ENCODE measurements around the gene JAG1.
A peak's percentile ranks its signal among the peaks of the same experiment; 100 is the strongest.

The JAG1 gene

GRCh38 chr20:10649080-10649796 is 24.6 kb downstream of the JAG1 start:
- Histone ChIP-seq H3K4me2 (ENCODE audit: low read length) (peak overlapping the region; percentile 19), H3K4me1 (ENCODE audit: control insufficient read depth, insufficient read depth, low read length) (peaks cover 49% of the 10 kb centered on the region), H3K27me3 (ENCODE audit: control insufficient read depth, insufficient read depth, low read length) (no peaks in the 10 kb centered on the region), H3K36me3 (ENCODE audit: insufficient read depth, low read length) (peaks cover 72% of the 10 kb centered on the region), H3K4me3 (ENCODE audit: low read length) (no peak overlapping the region), H3K9me3 (replicated peaks; ENCODE audit: low read length) (no peaks in the 10 kb centered on the region), H3K9ac (ENCODE audit: low read depth, low read length) (peak overlapping the region; percentile 49)

DNA sequence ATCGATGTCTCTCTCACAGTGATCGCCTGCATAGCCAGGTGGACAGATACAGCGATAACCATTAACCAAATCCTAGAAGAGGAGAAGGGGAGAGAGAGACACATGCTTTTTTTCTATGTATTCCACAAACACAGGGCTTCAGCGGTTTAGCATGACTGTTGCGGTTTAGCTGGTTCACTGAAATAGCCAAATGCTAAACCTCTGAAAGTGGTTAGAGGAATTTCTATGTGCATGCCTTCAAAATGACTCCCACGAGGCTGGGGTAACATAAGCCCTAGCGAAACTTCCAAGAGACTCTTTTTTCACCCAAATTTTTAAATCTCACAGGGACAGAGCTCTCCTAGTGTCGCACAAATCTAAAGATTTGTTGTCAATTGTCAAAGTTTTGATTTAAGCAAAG is 25.1 kb downstream of the JAG1 start:
- peaks cover 78% of the 10 kb centered on the region for H3K36me3 ChIP-seq (ENCODE audit: insufficient read depth, low read length)
- peaks cover 44% of the 10 kb centered on the region for H3K4me1 ChIP-seq (ENCODE audit: control insufficient read depth, insufficient read depth, low read length)
- no peak overlapping the region for H3K4me3 ChIP-seq (ENCODE audit: low read length)
- peak overlapping the region; percentile 49 for H3K9ac ChIP-seq (ENCODE audit: low read depth, low read length)
- H3K27me3 ChIP-seq (ENCODE audit: control insufficient read depth, insufficient read depth, low read length) = no peaks in the 10 kb centered on the region
- H3K4me2 ChIP-seq (ENCODE audit: low read length) = peak overlapping the region; percentile 19
- no peaks in the 10 kb centered on the region for H3K9me3 ChIP-seq (replicated peaks; ENCODE audit: low read length)

- H3K9ac ChIP-seq (ENCODE audit: low read depth, low read length) = no peak overlapping the region
- H3K9me3 ChIP-seq (replicated peaks; ENCODE audit: low read length) = no peaks in the 10 kb centered on the region
- H3K4me2 ChIP-seq (ENCODE audit: low read length) = no peak overlapping the region
- no peak overlapping the region for H3K4me3 ChIP-seq (ENCODE audit: low read length)
- no peaks in the 10 kb centered on the region for H3K27me3 ChIP-seq (ENCODE audit: control insufficient read depth, insufficient read depth, low read length)
- H3K4me1 ChIP-seq (ENCODE audit: control insufficient read depth, insufficient read depth, low read length) = peaks cover 42% of the 10 kb centered on the region
- H3K36me3 ChIP-seq (ENCODE audit: insufficient read depth, low read length) = peaks cover 85% of the 10 kb centered on the region
These were observed 25.9 kb downstream of the JAG1 start for GRCh38 chr20:10647909-10648308.

DNA sequence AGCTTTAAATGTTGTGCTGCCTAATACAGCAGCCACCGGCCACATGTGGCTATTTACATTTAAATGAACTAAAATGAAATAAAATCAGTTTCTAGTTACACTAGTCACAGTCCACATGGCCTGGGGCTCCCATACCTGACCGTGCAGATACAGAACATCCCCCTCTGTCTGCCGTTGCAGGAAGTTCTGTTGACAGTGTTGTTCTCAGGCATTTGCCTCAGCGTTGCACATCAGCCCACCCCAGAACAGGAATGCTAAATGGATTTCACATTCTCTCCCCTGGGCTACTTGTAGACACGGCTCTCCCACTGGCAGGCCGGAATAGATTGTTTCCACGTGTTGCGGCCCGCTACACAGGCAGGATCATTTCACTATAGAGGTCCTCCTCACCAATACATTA is 26.3 kb downstream of the JAG1 start:
- Histone ChIP-seq H3K4me1 (ENCODE audit: control insufficient read depth, insufficient read depth, low read length) (peaks cover 42% of the 10 kb centered on the region), H3K9ac (ENCODE audit: low read depth, low read length) (no peak overlapping the region), H3K9me3 (replicated peaks; ENCODE audit: low read length) (no peaks in the 10 kb centered on the region), H3K27me3 (ENCODE audit: control insufficient read depth, insufficient read depth, low read length) (no peaks in the 10 kb centered on the region), H3K36me3 (ENCODE audit: insufficient read depth, low read length) (peaks cover 84% of the 10 kb centered on the region), H3K4me3 (ENCODE audit: low read length) (no peak overlapping the region), H3K4me2 (ENCODE audit: low read length) (no peak overlapping the region)

GRCh38 chr20:10646886-10647420 is 26.8 kb downstream of the JAG1 start:
- Histone ChIP-seq H3K9me3 (replicated peaks; ENCODE audit: low read length) (no peaks in the 10 kb centered on the region), H3K27me3 (ENCODE audit: control insufficient read depth, insufficient read depth, low read length) (no peaks in the 10 kb centered on the region), H3K36me3 (ENCODE audit: insufficient read depth, low read length) (peaks cover 86% of the 10 kb centered on the region), H3K4me2 (ENCODE audit: low read length) (no peak overlapping the region), H3K9ac (ENCODE audit: low read depth, low read length) (no peak overlapping the region), H3K4me3 (ENCODE audit: low read length) (no peak overlapping the region), H3K4me1 (ENCODE audit: control insufficient read depth, insufficient read depth, low read length) (peaks cover 42% of the 10 kb centered on the region)

DNA sequence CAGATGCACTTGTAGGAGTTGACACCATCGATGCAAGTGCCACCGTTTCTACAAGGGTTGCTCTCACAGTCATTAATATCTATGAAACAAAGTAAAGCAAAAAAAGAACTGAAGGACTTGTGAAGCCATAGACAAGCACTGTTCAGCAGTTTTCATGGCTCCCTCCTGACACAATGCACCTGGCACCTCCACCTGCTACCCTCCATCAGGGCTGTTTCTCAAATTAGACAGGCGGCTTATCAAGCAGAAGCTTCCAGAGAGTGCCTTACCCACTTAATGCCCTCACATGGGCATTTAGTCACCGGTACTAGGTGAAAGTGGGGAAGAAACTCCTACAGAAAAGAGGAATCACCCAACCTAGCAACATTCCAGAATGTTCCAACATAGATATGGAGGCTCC is 27.8 kb downstream of the JAG1 start:
- no peaks in the 10 kb centered on the region for H3K27me3 ChIP-seq (ENCODE audit: control insufficient read depth, insufficient read depth, low read length)
- peaks cover 34% of the 10 kb centered on the region for H3K4me1 ChIP-seq (ENCODE audit: control insufficient read depth, insufficient read depth, low read length)
- no peak overlapping the region for H3K4me3 ChIP-seq (ENCODE audit: low read length)
- H3K4me2 ChIP-seq (ENCODE audit: low read length) = no peak overlapping the region
- H3K9ac ChIP-seq (ENCODE audit: low read depth, low read length) = no peak overlapping the region
- H3K9me3 ChIP-seq (replicated peaks; ENCODE audit: low read length) = no peaks in the 10 kb centered on the region
- peaks cover 90% of the 10 kb centered on the region for H3K36me3 ChIP-seq (ENCODE audit: insufficient read depth, low read length)

- Histone ChIP-seq H3K36me3 (ENCODE audit: insufficient read depth, low read length) (peaks cover 90% of the 10 kb centered on the region), H3K27me3 (ENCODE audit: control insufficient read depth, insufficient read depth, low read length) (no peaks in the 10 kb centered on the region), H3K4me3 (ENCODE audit: low read length) (no peak overlapping the region)
These were observed 28.6 kb downstream of the JAG1 start for GRCh38 chr20:10645205-10645570.

DNA sequence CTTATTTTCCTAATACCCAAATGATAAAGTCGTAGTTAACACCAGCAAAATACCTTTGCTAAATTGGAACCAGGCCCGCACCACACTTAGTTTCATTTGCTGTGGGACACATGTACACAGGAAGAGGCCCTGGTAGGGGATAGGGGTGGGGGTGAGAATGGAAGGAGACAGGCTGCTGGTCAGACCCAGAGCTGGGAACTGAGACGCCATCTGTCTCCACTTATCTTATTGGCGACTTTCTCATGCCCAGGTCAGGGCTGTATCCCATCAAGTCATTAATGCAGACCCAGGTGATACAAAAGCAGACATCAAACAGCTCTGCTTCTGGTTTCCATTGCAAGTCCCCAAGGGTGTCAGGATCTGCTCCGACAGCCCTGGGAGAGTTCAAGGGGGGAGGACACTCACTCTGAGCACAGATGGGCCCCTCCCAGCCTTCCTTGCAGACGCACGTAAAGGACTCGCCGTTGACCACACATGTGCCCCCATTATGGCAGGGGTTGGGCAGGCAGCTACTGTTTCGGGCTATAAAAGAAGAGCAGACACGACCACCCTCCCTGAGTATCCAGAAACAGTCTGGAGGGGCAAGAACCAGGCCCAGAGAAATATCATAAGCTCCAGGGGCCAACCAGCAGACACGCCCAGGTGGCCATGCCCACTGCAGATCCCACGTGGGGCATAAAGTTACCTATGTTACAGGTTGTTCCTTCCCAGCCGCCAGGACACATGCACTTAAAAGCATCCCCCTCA is 29.2 kb downstream of the JAG1 start:
- no peaks in the 10 kb centered on the region for H3K9me3 ChIP-seq (replicated peaks; ENCODE audit: low read length)
- H3K4me1 ChIP-seq (ENCODE audit: control insufficient read depth, insufficient read depth, low read length) = peaks cover 25% of the 10 kb centered on the region
- no peak overlapping the region for H3K9ac ChIP-seq (ENCODE audit: low read depth, low read length)
- H3K4me2 ChIP-seq (ENCODE audit: low read length) = no peak overlapping the region
- H3K36me3 ChIP-seq (ENCODE audit: insufficient read depth, low read length) = peaks cover 92% of the 10 kb centered on the region
- H3K4me3 ChIP-seq (ENCODE audit: low read length) = no peak overlapping the region
- H3K27me3 ChIP-seq (ENCODE audit: control insufficient read depth, insufficient read depth, low read length) = no peaks in the 10 kb centered on the region

More at GRCh38 chr20:10645205-10645570, 28.6 kb downstream of the JAG1 start:
- Histone ChIP-seq H3K4me2 (ENCODE audit: low read length) (no peak overlapping the region), H3K4me1 (ENCODE audit: control insufficient read depth, insufficient read depth, low read length) (peaks cover 31% of the 10 kb centered on the region), H3K9me3 (replicated peaks; ENCODE audit: low read length) (no peaks in the 10 kb centered on the region), H3K9ac (ENCODE audit: low read depth, low read length) (no peak overlapping the region)

- Histone ChIP-seq H3K4me2 (ENCODE audit: low read length) (no peak overlapping the region), H3K4me3 (ENCODE audit: low read length) (no peak overlapping the region), H3K36me3 (ENCODE audit: insufficient read depth, low read length) (peaks cover 91% of the 10 kb centered on the region), H3K9me3 (replicated peaks; ENCODE audit: low read length) (no peaks in the 10 kb centered on the region), H3K9ac (ENCODE audit: low read depth, low read length) (no peak overlapping the region), H3K4me1 (ENCODE audit: control insufficient read depth, insufficient read depth, low read length) (peaks cover 16% of the 10 kb centered on the region), H3K27me3 (ENCODE audit: control insufficient read depth, insufficient read depth, low read length) (no peaks in the 10 kb centered on the region)
These were observed 30.3 kb downstream of the JAG1 start for GRCh38 chr20:10643560-10643873.

GRCh38 chr20:10642856-10643559 is 30.8 kb downstream of the JAG1 start:
- Histone ChIP-seq H3K4me2 (ENCODE audit: low read length) (no peak overlapping the region), H3K9me3 (replicated peaks; ENCODE audit: low read length) (no peaks in the 10 kb centered on the region), H3K9ac (ENCODE audit: low read depth, low read length) (peak overlapping the region; percentile 5), H3K4me3 (ENCODE audit: low read length) (no peak overlapping the region), H3K36me3 (ENCODE audit: insufficient read depth, low read length) (peaks cover 85% of the 10 kb centered on the region), H3K27me3 (ENCODE audit: control insufficient read depth, insufficient read depth, low read length) (no peaks in the 10 kb centered on the region), H3K4me1 (ENCODE audit: control insufficient read depth, insufficient read depth, low read length) (peaks cover 12% of the 10 kb centered on the region)

DNA sequence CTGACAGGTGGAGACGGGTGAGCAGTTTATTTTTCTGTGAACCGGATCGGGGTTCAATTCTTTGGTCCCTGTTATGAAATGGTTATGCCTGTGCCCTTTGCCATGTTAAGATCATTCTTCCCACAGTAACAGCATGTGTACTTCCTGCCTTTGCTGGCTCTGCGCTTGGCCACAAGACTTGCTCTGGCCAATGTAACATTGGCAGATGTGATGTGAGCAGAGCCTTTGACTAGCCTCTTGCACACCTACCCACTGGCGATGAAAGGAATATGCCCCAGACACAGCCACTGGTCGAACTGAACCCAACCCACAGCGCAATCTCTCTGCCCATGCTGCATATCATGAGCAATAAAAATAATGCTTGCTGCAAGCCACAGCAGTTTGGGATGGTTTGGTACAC is 31.9 kb downstream of the JAG1 start:
- Histone ChIP-seq H3K9me3 (replicated peaks; ENCODE audit: low read length) (no peaks in the 10 kb centered on the region), H3K4me3 (ENCODE audit: low read length) (no peak overlapping the region), H3K4me1 (ENCODE audit: control insufficient read depth, insufficient read depth, low read length) (peaks cover 21% of the 10 kb centered on the region), H3K36me3 (ENCODE audit: insufficient read depth, low read length) (peaks cover 77% of the 10 kb centered on the region), H3K27me3 (ENCODE audit: control insufficient read depth, insufficient read depth, low read length) (no peaks in the 10 kb centered on the region), H3K4me2 (ENCODE audit: low read length) (no peak overlapping the region), H3K9ac (ENCODE audit: low read depth, low read length) (no peak overlapping the region)

All from skeletal muscle satellite cell (primary cell).